ENCODE measurements around the gene RNASE9. TPM values are rescaled to one million over a fixed set of nuclear protein-coding genes. Genes with fewer than 3 reads are reported as not detected.
A peak's percentile ranks its signal among the peaks of the same experiment; 100 is the strongest.

RNASE9 gene
- total RNA-seq, 2 donors from 2014 or later, result not detected

GRCh38 chr14:20606902-20607242 lies 46.0 kb upstream of the RNASE9 start:
- Histone ChIP-seq H3K4me1 (peaks cover 0 to 11% of the 10 kb centered on the region in 2 donors), H3K27ac (no peak overlapping the region), H3K9me3 (no peaks in the 10 kb centered on the region), H3K27me3 (no peaks in the 10 kb centered on the region), H3K36me3 (no peaks in the 10 kb centered on the region), H3K4me3 (no peak overlapping the region)
- DNase-seq (ENCODE audit: low spot score), result no peak
- TF ChIP-seq CTCF (IDR thresholded peaks at IDR 0.05), result no peak

GRCh38 chr14:20606190-20606901 lies 45.5 kb upstream of the RNASE9 start:
- no peak for DNase-seq (ENCODE audit: low spot score)
- peak in 1 of 2 donors; percentile 60 for TF ChIP-seq CTCF (IDR thresholded peaks at IDR 0.05)
- H3K4me1 ChIP-seq, result peaks cover 0 to 11% of the 10 kb centered on the region in 2 donors
- H3K36me3 ChIP-seq, result no peaks in the 10 kb centered on the region
- no peak overlapping the region for H3K27ac ChIP-seq
- no peaks in the 10 kb centered on the region for H3K27me3 ChIP-seq
- no peaks in the 10 kb centered on the region for H3K9me3 ChIP-seq
- no peak overlapping the region for H3K4me3 ChIP-seq

- H3K36me3 ChIP-seq, result no peaks in the 10 kb centered on the region
- no peak overlapping the region for H3K27ac ChIP-seq
- H3K27me3 ChIP-seq, result no peaks in the 10 kb centered on the region
- H3K9me3 ChIP-seq, result no peaks in the 10 kb centered on the region
- TF ChIP-seq CTCF (IDR thresholded peaks at IDR 0.05), result no peak
- no peak for DNase-seq (ENCODE audit: low spot score)
- H3K4me1 ChIP-seq, result no peaks in the 10 kb centered on the region
- no peak overlapping the region for H3K4me3 ChIP-seq
Measured at GRCh38 chr14:20603813-20604690, 43.2 kb upstream of the RNASE9 start.

GRCh38 chr14:20602583-20602982 lies 41.7 kb upstream of the RNASE9 start:
- TF ChIP-seq CTCF (IDR thresholded peaks at IDR 0.05), result no peak
- Histone ChIP-seq H3K27ac (no peak overlapping the region), H3K27me3 (no peaks in the 10 kb centered on the region), H3K9me3 (no peaks in the 10 kb centered on the region), H3K36me3 (no peaks in the 10 kb centered on the region), H3K4me1 (no peaks in the 10 kb centered on the region), H3K4me3 (no peak overlapping the region)
- no peak for DNase-seq (ENCODE audit: low spot score)

GRCh38 chr14:20601522-20601921 lies 40.7 kb upstream of the RNASE9 start:
- DNase-seq (ENCODE audit: low spot score), result no peak
- Histone ChIP-seq H3K4me3 (no peak overlapping the region), H3K27ac (no peak overlapping the region), H3K27me3 (no peaks in the 10 kb centered on the region), H3K9me3 (no peaks in the 10 kb centered on the region), H3K36me3 (no peaks in the 10 kb centered on the region), H3K4me1 (no peaks in the 10 kb centered on the region)
- TF ChIP-seq CTCF (IDR thresholded peaks at IDR 0.05), result no peak

All from right atrium auricular region (tissue), 2 donors.